BE2C (cell line): Measurements from ENCODE around the gene TMEM38A.
A peak's percentile ranks its signal among the peaks of the same experiment; 100 is the strongest.
"Not testable (repeated sequence)": the region's sequence is repeated elsewhere in the genome, so short reads cannot be mapped to it uniquely, and the experiment has no call there.

Source experiments
- DNase-seq: peaks from one replicate; pipeline ENCODE4 v3.0.0-alpha.2; 2020
- H3K27me3 ChIP-seq: fragments of 250-450 bp; sonication (Bioruptor Pico); 2 replicates; pipeline ENCODE4 v1.5.1; 2020; ENCODE audit warnings: mild to moderate bottlenecking
- H3K36me3 ChIP-seq: fragments of 250-450 bp; sonication (Bioruptor Pico); 2 replicates; pipeline ENCODE4 v1.5.1; 2020; ENCODE audit warnings: mild to moderate bottlenecking
- H3K4me1 ChIP-seq: fragments of 250-450 bp; sonication (Bioruptor Pico); 2 replicates; pipeline ENCODE4 v1.5.1; 2020
- H3K4me3 ChIP-seq: 2 replicates; pipeline ENCODE4 v1.5.1; 2011; ENCODE audit warnings: low read depth, low read length
- H3K9me3 ChIP-seq: fragments of 250-450 bp; sonication (Bioruptor Pico); 2 replicates; pipeline ENCODE4 v1.5.1; 2020
- TF ChIP-seq, protein P1 (sequence below): IDR thresholded peaks from 2 replicates; pipeline ENCODE4 v1.5.1; 2012; ENCODE audit warnings: mild to moderate bottlenecking, low read depth, low read length

Gene TMEM38A

DNA sequence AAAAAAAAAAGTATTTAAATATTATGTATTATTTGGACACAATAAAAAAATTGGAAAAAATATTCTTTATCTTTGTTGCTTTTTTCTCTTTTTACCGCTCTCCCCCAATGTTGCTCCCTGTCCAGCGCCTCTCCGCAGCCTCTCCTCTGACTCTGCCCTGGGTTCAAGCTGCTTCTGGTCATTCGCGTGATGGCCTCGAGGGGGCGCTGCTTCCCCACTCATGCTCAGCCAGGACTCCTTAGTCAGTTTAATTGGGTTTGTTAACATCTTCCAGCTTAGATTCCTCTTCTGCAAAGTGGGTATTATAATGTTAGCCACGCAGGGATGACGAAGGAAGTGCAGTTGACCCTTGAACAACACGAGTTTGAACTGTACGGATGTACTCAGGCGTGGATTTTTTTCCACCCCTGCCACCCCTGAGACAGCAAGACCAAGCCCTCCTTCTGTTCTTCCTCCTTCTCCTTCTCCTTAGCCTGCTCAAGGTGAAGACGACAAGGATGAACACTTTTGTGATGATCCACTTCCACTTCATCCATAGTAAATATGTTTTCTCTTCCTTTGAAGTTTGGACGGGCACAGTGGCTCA lies 53.9 kb downstream of the TMEM38A start:
- Histone ChIP-seq H3K4me1 (no peaks in the 10 kb centered on the region), H3K9me3 (no peaks in the 10 kb centered on the region), H3K4me3 (no peak overlapping the region), H3K36me3 (no peaks in the 10 kb centered on the region), H3K27me3 (no peaks in the 10 kb centered on the region; the same call in 1 of the 2 replicates)
- peak; percentile 45 for DNase-seq
- TF ChIP-seq, protein P1, sequence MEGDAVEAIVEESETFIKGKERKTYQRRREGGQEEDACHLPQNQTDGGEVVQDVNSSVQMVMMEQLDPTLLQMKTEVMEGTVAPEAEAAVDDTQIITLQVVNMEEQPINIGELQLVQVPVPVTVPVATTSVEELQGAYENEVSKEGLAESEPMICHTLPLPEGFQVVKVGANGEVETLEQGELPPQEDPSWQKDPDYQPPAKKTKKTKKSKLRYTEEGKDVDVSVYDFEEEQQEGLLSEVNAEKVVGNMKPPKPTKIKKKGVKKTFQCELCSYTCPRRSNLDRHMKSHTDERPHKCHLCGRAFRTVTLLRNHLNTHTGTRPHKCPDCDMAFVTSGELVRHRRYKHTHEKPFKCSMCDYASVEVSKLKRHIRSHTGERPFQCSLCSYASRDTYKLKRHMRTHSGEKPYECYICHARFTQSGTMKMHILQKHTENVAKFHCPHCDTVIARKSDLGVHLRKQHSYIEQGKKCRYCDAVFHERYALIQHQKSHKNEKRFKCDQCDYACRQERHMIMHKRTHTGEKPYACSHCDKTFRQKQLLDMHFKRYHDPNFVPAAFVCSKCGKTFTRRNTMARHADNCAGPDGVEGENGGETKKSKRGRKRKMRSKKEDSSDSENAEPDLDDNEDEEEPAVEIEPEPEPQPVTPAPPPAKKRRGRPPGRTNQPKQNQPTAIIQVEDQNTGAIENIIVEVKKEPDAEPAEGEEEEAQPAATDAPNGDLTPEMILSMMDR: peak; percentile 85

DNA sequence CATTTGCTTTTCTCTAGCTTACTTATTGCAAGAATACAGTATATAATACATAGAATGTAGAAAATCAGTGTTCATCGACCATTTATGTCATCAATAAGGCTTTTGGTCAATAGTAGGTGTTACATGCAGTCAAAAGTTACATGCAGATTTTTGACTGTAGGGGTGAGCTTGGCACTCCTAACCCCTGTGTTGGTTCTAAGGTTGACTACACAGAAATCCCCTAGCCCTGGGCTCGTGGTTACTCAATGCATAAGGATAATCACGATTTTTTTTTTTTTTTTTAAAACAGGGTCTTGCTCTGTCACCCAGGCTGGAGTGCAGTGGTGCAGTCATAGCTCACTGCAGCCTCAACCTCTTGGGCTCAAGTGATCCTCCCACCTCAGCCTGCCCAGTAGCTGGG lies 54.7 kb downstream of the TMEM38A start:
- H3K4me3 ChIP-seq: no peak overlapping the region
- DNase-seq: no peak
- no peaks in the 10 kb centered on the region for H3K4me1 ChIP-seq
- H3K9me3 ChIP-seq: no peaks in the 10 kb centered on the region
- no peaks in the 10 kb centered on the region; the same call in 1 of the 2 replicates for H3K27me3 ChIP-seq
- TF ChIP-seq, protein P1: no peak
- H3K36me3 ChIP-seq: no peaks in the 10 kb centered on the region

GRCh38 chr19:16721051-16721450 lies 60.1 kb downstream of the TMEM38A start:
- no peaks in the 10 kb centered on the region for H3K27me3 ChIP-seq
- H3K4me3 ChIP-seq: no peak overlapping the region
- no peak for DNase-seq
- no peaks in the 10 kb centered on the region for H3K9me3 ChIP-seq
- no peaks in the 10 kb centered on the region for H3K4me1 ChIP-seq
- H3K36me3 ChIP-seq: no peaks in the 10 kb centered on the region
- TF ChIP-seq, protein P1: no peak

- no peaks in the 10 kb centered on the region for H3K4me1 ChIP-seq
- no peak for DNase-seq
- no peak overlapping the region for H3K4me3 ChIP-seq
- TF ChIP-seq, protein P1: no peak
- H3K27me3 ChIP-seq: no peaks in the 10 kb centered on the region
- H3K9me3 ChIP-seq: no peaks in the 10 kb centered on the region
- H3K36me3 ChIP-seq: no peaks in the 10 kb centered on the region
These were observed 61.7 kb downstream of the TMEM38A start for GRCh38 chr19:16722591-16722990.

GRCh38 chr19:16726916-16727315 lies 66.0 kb downstream of the TMEM38A start:
- no peak overlapping the region for H3K4me3 ChIP-seq
- H3K9me3 ChIP-seq: no peaks in the 10 kb centered on the region
- H3K27me3 ChIP-seq: no peaks in the 10 kb centered on the region
- H3K4me1 ChIP-seq: no peaks in the 10 kb centered on the region
- TF ChIP-seq, protein P1: no peak
- no peaks in the 10 kb centered on the region for H3K36me3 ChIP-seq
- DNase-seq: no peak

DNA sequence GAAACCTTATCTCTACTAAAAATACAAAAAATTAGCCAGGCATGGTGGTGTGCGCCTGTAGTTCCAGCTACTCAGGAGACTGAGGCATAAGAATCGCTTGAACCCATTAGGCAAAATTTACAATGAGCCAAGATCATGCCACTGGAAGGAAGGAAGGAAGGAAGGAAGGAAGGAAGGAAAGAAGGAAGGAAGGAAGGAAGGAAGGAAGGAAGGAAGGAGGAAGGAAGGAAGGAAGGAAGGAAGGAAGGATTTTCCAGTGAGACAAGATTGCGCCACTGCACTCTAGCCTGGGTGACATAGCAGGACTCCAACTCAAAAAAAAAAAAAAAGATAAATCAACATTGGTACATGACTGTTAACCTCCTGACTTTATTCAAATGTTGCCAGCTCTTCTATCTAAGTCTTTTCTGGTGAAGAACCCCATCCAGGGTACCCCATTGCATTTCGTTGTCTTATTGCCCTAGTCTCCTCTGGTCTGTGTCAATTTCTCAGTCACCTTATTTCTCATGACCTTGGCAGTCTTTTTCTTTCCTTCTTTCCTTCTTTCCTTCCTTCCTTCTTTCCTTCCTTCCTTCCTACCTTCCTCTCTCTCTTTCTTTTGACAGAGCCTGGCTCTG lies 74.8 kb downstream of the TMEM38A start:
- not testable (repeated sequence) for H3K27me3 ChIP-seq, H3K9me3 ChIP-seq, H3K4me1 ChIP-seq, H3K36me3 ChIP-seq, DNase-seq, H3K4me3 ChIP-seq
